ENCODE results near the gene POU2F3.

Gene POU2F3

GRCh38 chr11:120239713-120240640 is at the start of gene POU2F3:
Gene POU2F3, plus strand, starts transcription at chr11:120240140. Its CDS starts 204 bp downstream, at chr11:120240344.
- H3K9me3 ChIP-seq (ENCODE audit: control insufficient read depth, insufficient read depth, low read depth, low read length) = no peaks in the 10 kb centered on the region
- no peak within 1 kb of the TSS for H3K27ac ChIP-seq (ENCODE audit: low read depth, low read length)
- peak within 1 kb of the TSS; percentile 60 for H3K4me3 ChIP-seq (ENCODE audit: low read depth, low read length)
- no peak within 1 kb of the TSS for H3K9ac ChIP-seq (ENCODE audit: low read length)
- no peaks in the 10 kb centered on the region for H3K36me3 ChIP-seq (ENCODE audit: control insufficient read depth, insufficient read depth, low read length)
- peaks cover 31% of the 10 kb centered on the region for H3K4me1 ChIP-seq (ENCODE audit: control insufficient read depth, insufficient read depth, low read length)
- peaks cover 52% of the 10 kb centered on the region for H3K27me3 ChIP-seq (ENCODE audit: control insufficient read depth, insufficient read depth, low read length)

- Histone ChIP-seq H3K27ac (ENCODE audit: low read depth, low read length) (no peak overlapping the region), H3K9ac (ENCODE audit: low read length) (no peak overlapping the region), H3K9me3 (ENCODE audit: control insufficient read depth, insufficient read depth, low read depth, low read length) (0 out of 2 replicates have a peak, but pooled peaks cover 5% of the 10 kb centered on the region), H3K36me3 (ENCODE audit: control insufficient read depth, insufficient read depth, low read length) (no peaks in the 10 kb centered on the region), H3K27me3 (ENCODE audit: control insufficient read depth, insufficient read depth, low read length) (peaks cover 30% of the 10 kb centered on the region; the same call in 1 of the 2 replicates), H3K4me3 (ENCODE audit: low read depth, low read length) (no peak overlapping the region), H3K4me1 (ENCODE audit: control insufficient read depth, insufficient read depth, low read length) (peaks cover 27% of the 10 kb centered on the region; the same call in 1 of the 2 replicates)
Observed at GRCh38 chr11:120191058-120191457, 48.9 kb upstream of the POU2F3 start.

GRCh38 chr11:120192831-120193625 is 46.9 kb upstream of the POU2F3 start:
- Histone ChIP-seq H3K9ac (ENCODE audit: low read length) (no peak overlapping the region), H3K9me3 (ENCODE audit: control insufficient read depth, insufficient read depth, low read depth, low read length) (0 out of 2 replicates have a peak, but pooled peaks cover 5% of the 10 kb centered on the region), H3K4me3 (ENCODE audit: low read depth, low read length) (no peak overlapping the region), H3K4me1 (ENCODE audit: control insufficient read depth, insufficient read depth, low read length) (peaks cover 40% of the 10 kb centered on the region), H3K27ac (ENCODE audit: low read depth, low read length) (no peak overlapping the region), H3K36me3 (ENCODE audit: control insufficient read depth, insufficient read depth, low read length) (no peaks in the 10 kb centered on the region), H3K27me3 (ENCODE audit: control insufficient read depth, insufficient read depth, low read length) (peaks cover 35% of the 10 kb centered on the region)

GRCh38 chr11:120194166-120194565 is 45.8 kb upstream of the POU2F3 start:
- peaks cover 52% of the 10 kb centered on the region for H3K4me1 ChIP-seq (ENCODE audit: control insufficient read depth, insufficient read depth, low read length)
- H3K36me3 ChIP-seq (ENCODE audit: control insufficient read depth, insufficient read depth, low read length) = no peaks in the 10 kb centered on the region
- H3K4me3 ChIP-seq (ENCODE audit: low read depth, low read length) = no peak overlapping the region
- H3K9ac ChIP-seq (ENCODE audit: low read length) = no peak overlapping the region
- peaks cover 44% of the 10 kb centered on the region for H3K27me3 ChIP-seq (ENCODE audit: control insufficient read depth, insufficient read depth, low read length)
- no peak overlapping the region for H3K27ac ChIP-seq (ENCODE audit: low read depth, low read length)
- H3K9me3 ChIP-seq (ENCODE audit: control insufficient read depth, insufficient read depth, low read depth, low read length) = 0 out of 2 replicates have a peak, but pooled peaks cover 3% of the 10 kb centered on the region

GRCh38 chr11:120195601-120196320 is 44.2 kb upstream of the POU2F3 start:
- H3K27me3 ChIP-seq (ENCODE audit: control insufficient read depth, insufficient read depth, low read length) = peaks cover 50% of the 10 kb centered on the region

GRCh38 chr11:120196826-120197225 is 43.1 kb upstream of the POU2F3 start:
- peaks cover 57% of the 10 kb centered on the region for H3K27me3 ChIP-seq (ENCODE audit: control insufficient read depth, insufficient read depth, low read length)
- no peaks in the 10 kb centered on the region for H3K36me3 ChIP-seq (ENCODE audit: control insufficient read depth, insufficient read depth, low read length)
- H3K4me3 ChIP-seq (ENCODE audit: low read depth, low read length) = no peak overlapping the region
- no peaks in the 10 kb centered on the region for H3K9me3 ChIP-seq (ENCODE audit: control insufficient read depth, insufficient read depth, low read depth, low read length)
- no peak overlapping the region for H3K27ac ChIP-seq (ENCODE audit: low read depth, low read length)
- peaks cover 49% of the 10 kb centered on the region for H3K4me1 ChIP-seq (ENCODE audit: control insufficient read depth, insufficient read depth, low read length)
- no peak overlapping the region for H3K9ac ChIP-seq (ENCODE audit: low read length)

More at GRCh38 chr11:120195601-120196320, 44.2 kb upstream of the POU2F3 start:
- Histone ChIP-seq H3K36me3 (ENCODE audit: control insufficient read depth, insufficient read depth, low read length) (no peaks in the 10 kb centered on the region), H3K27ac (ENCODE audit: low read depth, low read length) (no peak overlapping the region), H3K9ac (ENCODE audit: low read length) (no peak overlapping the region), H3K9me3 (ENCODE audit: control insufficient read depth, insufficient read depth, low read depth, low read length) (no peaks in the 10 kb centered on the region), H3K4me3 (ENCODE audit: low read depth, low read length) (no peak overlapping the region), H3K4me1 (ENCODE audit: control insufficient read depth, insufficient read depth, low read length) (peaks cover 57% of the 10 kb centered on the region)

GRCh38 chr11:120197251-120197891 is 42.6 kb upstream of the POU2F3 start:
- Histone ChIP-seq H3K36me3 (ENCODE audit: control insufficient read depth, insufficient read depth, low read length) (no peaks in the 10 kb centered on the region), H3K27me3 (ENCODE audit: control insufficient read depth, insufficient read depth, low read length) (peaks cover 63% of the 10 kb centered on the region), H3K27ac (ENCODE audit: low read depth, low read length) (no peak overlapping the region), H3K9ac (ENCODE audit: low read length) (no peak overlapping the region), H3K4me1 (ENCODE audit: control insufficient read depth, insufficient read depth, low read length) (peaks cover 46% of the 10 kb centered on the region), H3K4me3 (ENCODE audit: low read depth, low read length) (no peak overlapping the region), H3K9me3 (ENCODE audit: control insufficient read depth, insufficient read depth, low read depth, low read length) (no peaks in the 10 kb centered on the region)

GRCh38 chr11:120197977-120198376 is 42.0 kb upstream of the POU2F3 start:
- no peak overlapping the region for H3K27ac ChIP-seq (ENCODE audit: low read depth, low read length)
- no peak overlapping the region for H3K9ac ChIP-seq (ENCODE audit: low read length)
- no peaks in the 10 kb centered on the region for H3K36me3 ChIP-seq (ENCODE audit: control insufficient read depth, insufficient read depth, low read length)
- H3K4me1 ChIP-seq (ENCODE audit: control insufficient read depth, insufficient read depth, low read length) = peaks cover 46% of the 10 kb centered on the region
- peaks cover 65% of the 10 kb centered on the region for H3K27me3 ChIP-seq (ENCODE audit: control insufficient read depth, insufficient read depth, low read length)
- H3K9me3 ChIP-seq (ENCODE audit: control insufficient read depth, insufficient read depth, low read depth, low read length) = no peaks in the 10 kb centered on the region
- no peak overlapping the region for H3K4me3 ChIP-seq (ENCODE audit: low read depth, low read length)

- Histone ChIP-seq H3K36me3 (ENCODE audit: control insufficient read depth, insufficient read depth, low read length) (no peaks in the 10 kb centered on the region), H3K9ac (ENCODE audit: low read length) (no peak overlapping the region), H3K9me3 (ENCODE audit: control insufficient read depth, insufficient read depth, low read depth, low read length) (no peaks in the 10 kb centered on the region), H3K27me3 (ENCODE audit: control insufficient read depth, insufficient read depth, low read length) (peaks cover 64% of the 10 kb centered on the region), H3K4me1 (ENCODE audit: control insufficient read depth, insufficient read depth, low read length) (peaks cover 46% of the 10 kb centered on the region), H3K4me3 (ENCODE audit: low read depth, low read length) (no peak overlapping the region), H3K27ac (ENCODE audit: low read depth, low read length) (no peak overlapping the region)
Observed at GRCh38 chr11:120198403-120198786, 41.5 kb upstream of the POU2F3 start.

- Histone ChIP-seq H3K36me3 (ENCODE audit: control insufficient read depth, insufficient read depth, low read length) (no peaks in the 10 kb centered on the region), H3K4me3 (ENCODE audit: low read depth, low read length) (no peak overlapping the region), H3K9me3 (ENCODE audit: control insufficient read depth, insufficient read depth, low read depth, low read length) (no peaks in the 10 kb centered on the region), H3K9ac (ENCODE audit: low read length) (no peak overlapping the region), H3K27ac (ENCODE audit: low read depth, low read length) (no peak overlapping the region), H3K4me1 (ENCODE audit: control insufficient read depth, insufficient read depth, low read length) (peaks cover 46% of the 10 kb centered on the region), H3K27me3 (ENCODE audit: control insufficient read depth, insufficient read depth, low read length) (peaks cover 62% of the 10 kb centered on the region)
Observed at GRCh38 chr11:120198787-120199469, 41.0 kb upstream of the POU2F3 start.

Measured in HUES6 (cell line).